Lung (tissue), 12 donors: Measurements from ENCODE around the gene MPI. TPM values are rescaled to one million over a fixed set of nuclear protein-coding genes. Genes with fewer than 3 reads are reported as not detected.
A peak's percentile ranks its signal among the peaks of the same experiment; 100 is the strongest.

ENCODE experiments used
- ATAC-seq: fragments of 200-7000 bp; cut with Tn5 transposase; one replicate; pipeline ENCODE4 v1.9.1; 2020; ENCODE audit warnings: moderate number of reproducible peaks; ENCODE audit not compliant: insufficient read depth, low FRiP score
- DNase-seq, 3 donors: peaks; one replicate each; pipeline ENCODE4 v3.0.0-alpha.2; 2013 to 2017
- H3K27ac ChIP-seq, 2 donors: one replicate each; pipeline ENCODE4 v1.5.1; 2013; ENCODE audit warnings: mild to moderate bottlenecking in 2 of 2, moderate library complexity in 2 of 2, control low read depth in 1 of 2, inconsistent platforms in 1 of 2, low read depth in 1 of 2, low read length in 1 of 2
- H3K27me3 ChIP-seq, 3 donors: one replicate each; pipeline ENCODE4 v1.5.1; 2013; ENCODE audit warnings: low read length in 2 of 3; ENCODE audit not compliant: control insufficient read depth in 3 of 3, insufficient read depth in 3 of 3
- H3K36me3 ChIP-seq, 4 donors: one replicate each; pipeline ENCODE4 v1.5.1; 2013; ENCODE audit warnings: low read length in 4 of 4, mild to moderate bottlenecking in 1 of 4, moderate library complexity in 1 of 4; ENCODE audit not compliant: control insufficient read depth in 4 of 4, insufficient read depth in 4 of 4
- H3K4me1 ChIP-seq, 5 donors: one replicate each; pipeline ENCODE4 v1.5.1; 2013; ENCODE audit warnings: low read length in 5 of 5, mild to moderate bottlenecking in 2 of 5, moderate library complexity in 1 of 5; ENCODE audit not compliant: control insufficient read depth in 5 of 5, insufficient read depth in 5 of 5
- H3K4me3 ChIP-seq: one replicate; pipeline ENCODE4 v1.5.1; 2013; ENCODE audit warnings: mild to moderate bottlenecking, control low read depth, moderate library complexity
- H3K9ac ChIP-seq, 2 donors: one replicate each; pipeline ENCODE4 v1.5.1; 2013; ENCODE audit warnings: low read length in 2 of 2, control low read depth in 1 of 2; ENCODE audit not compliant: insufficient read depth in 1 of 2
- H3K9me3 ChIP-seq, 4 donors: one replicate each; pipeline ENCODE4 v1.5.1; 2013; ENCODE audit warnings: low read length in 3 of 4, mild to moderate bottlenecking in 1 of 4, moderate library complexity in 1 of 4; ENCODE audit not compliant: control insufficient read depth in 4 of 4, insufficient read depth in 3 of 4
- WGBS, 2 donors: extraction: QIAGEN DNeasy Blood & Tissue Kit; methylation state at CpG; one replicate each; pipeline ENCODE4 v1.1.7; 2013; 5-methylcytosine and 5-hydroxymethylcytosine counted together
- polyA plus RNA-seq, 2 donors: library from polyadenylated mRNA; stranded (reverse); fragments of 200-250 nt; gene quantifications; one replicate each; pipeline ENCODE4 v1.2.1, GENCODE V29; 2013
- total RNA-seq, 2 donors: library from RNA; depleted of rRNA in 1 of 2; stranded (reverse); fragments of >200 nt in 1 of 2; gene quantifications; one replicate each; pipeline ENCODE4 v1.2.1, GENCODE V29; 2014 to 2021
- TF ChIP-seq, protein P1 (sequence below): IDR thresholded peaks from 2 replicates; pipeline ENCODE4 v1.5.1; 2012; ENCODE audit warnings: mild to moderate bottlenecking; ENCODE audit errors: control extremely low read depth, extremely low read depth
- donor health status: control.
- donor health status: control.
- donor health status: Bipolar disorder and iron deficiency.
- donor health status: healthy.
- donor health status: DM: yes; HTN: yes; CAD: no.

Gene MPI
- total and polyA plus RNA-seq, 4 donors, result 13.7 to 42.4 (median 30.1) TPM

DNA sequence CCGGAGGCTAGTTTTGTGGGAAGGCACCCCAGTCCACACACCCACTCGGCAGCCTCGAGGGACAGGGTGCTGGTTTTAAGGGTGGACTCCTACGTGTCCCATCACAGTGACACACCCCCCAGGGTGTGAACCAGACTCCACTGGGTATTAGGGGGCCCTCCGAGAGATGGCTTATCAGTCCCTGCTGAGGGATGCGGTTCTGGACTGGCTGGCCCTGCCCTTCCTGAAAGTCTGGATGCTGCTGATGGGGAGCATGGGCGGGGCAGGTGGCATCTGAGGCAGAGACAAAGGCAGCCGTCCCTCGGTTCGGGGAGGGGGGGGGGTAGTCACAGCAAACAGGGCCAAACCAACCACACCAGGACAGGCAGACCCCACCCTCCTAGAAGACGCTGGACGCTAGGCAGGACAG, 45.9 kb upstream of the MPI start:
- H3K27me3 ChIP-seq, result no peaks in the 10 kb centered on the region
- DNase-seq (peak in 1 of 3 donors; percentile 5), ATAC-seq (no peak)
- no peak overlapping the region for H3K4me3 ChIP-seq
- no peaks in the 10 kb centered on the region for H3K9me3 ChIP-seq
- no peak overlapping the region for H3K27ac ChIP-seq
- TF ChIP-seq, protein P1, sequence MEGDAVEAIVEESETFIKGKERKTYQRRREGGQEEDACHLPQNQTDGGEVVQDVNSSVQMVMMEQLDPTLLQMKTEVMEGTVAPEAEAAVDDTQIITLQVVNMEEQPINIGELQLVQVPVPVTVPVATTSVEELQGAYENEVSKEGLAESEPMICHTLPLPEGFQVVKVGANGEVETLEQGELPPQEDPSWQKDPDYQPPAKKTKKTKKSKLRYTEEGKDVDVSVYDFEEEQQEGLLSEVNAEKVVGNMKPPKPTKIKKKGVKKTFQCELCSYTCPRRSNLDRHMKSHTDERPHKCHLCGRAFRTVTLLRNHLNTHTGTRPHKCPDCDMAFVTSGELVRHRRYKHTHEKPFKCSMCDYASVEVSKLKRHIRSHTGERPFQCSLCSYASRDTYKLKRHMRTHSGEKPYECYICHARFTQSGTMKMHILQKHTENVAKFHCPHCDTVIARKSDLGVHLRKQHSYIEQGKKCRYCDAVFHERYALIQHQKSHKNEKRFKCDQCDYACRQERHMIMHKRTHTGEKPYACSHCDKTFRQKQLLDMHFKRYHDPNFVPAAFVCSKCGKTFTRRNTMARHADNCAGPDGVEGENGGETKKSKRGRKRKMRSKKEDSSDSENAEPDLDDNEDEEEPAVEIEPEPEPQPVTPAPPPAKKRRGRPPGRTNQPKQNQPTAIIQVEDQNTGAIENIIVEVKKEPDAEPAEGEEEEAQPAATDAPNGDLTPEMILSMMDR, result no peak
- H3K4me1 ChIP-seq, result peaks cover 0 to 15% (median 0%) of the 10 kb centered on the region in 5 donors
- WGBS, 2 donors, result 62 to 67% methylated on average over 12 of the region's 12 CpGs
- no peak overlapping the region for H3K9ac ChIP-seq
- peaks cover 0 to 33% (median 9%) of the 10 kb centered on the region in 4 donors for H3K36me3 ChIP-seq

DNA sequence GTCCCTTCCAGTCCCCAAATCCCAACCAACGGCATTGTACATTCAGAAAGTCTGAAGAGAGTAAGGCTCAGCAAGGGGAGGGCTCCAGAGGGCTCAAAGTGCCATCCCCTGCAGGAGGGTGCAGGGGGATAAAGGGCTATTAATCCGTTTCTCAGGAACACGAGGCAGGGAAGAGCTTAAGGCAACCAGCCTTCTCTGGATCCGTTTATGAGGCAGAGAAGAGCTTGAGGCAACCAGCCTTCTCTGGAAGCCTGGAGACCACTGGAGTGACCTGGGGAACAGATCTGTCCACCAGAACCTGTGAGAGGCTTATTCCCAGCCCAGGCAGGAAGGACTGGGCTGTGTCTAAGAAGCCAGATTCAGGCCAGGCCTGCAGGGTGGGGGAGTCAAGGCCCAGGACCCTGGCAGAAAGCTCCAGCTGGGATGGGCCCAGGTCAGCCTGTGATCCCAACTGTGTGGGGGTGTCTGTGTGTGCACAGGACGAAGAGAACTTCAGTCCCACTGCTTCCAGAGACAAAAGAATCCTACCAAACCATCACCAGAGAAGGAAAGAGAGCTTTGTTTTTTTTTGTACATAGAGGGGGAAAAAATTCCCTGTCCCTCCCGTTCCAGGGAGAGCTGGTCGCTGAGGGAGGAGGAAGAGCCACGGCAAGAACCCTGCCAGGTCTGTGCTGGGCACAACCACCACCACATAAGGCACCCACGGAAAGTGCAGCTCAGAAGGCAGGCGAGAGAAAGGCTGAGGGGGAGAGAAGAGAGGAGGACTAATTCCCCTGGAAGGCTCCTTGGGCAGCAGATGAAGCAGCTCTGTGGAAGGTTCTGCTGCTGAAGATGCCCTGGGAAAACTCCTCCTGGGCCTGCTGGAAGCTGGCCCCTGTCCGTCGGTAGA, 45.3 kb upstream of the MPI start:
- TF ChIP-seq, protein P1, result no peak
- H3K4me1 ChIP-seq, result peaks cover 0 to 15% (median 0%) of the 10 kb centered on the region in 5 donors
- H3K9ac ChIP-seq, result no peak overlapping the region
- H3K36me3 ChIP-seq, result peaks cover 0 to 27% (median 10%) of the 10 kb centered on the region in 4 donors
- H3K27ac ChIP-seq, result no peak overlapping the region
- H3K4me3 ChIP-seq, result no peak overlapping the region
- WGBS, 2 donors, result 76 to 79% methylated on average over 12 of the region's 12 CpGs
- no peaks in the 10 kb centered on the region for H3K9me3 ChIP-seq
- no peaks in the 10 kb centered on the region for H3K27me3 ChIP-seq
- ATAC-seq, result no peak
- DNase-seq, result no peak

DNA sequence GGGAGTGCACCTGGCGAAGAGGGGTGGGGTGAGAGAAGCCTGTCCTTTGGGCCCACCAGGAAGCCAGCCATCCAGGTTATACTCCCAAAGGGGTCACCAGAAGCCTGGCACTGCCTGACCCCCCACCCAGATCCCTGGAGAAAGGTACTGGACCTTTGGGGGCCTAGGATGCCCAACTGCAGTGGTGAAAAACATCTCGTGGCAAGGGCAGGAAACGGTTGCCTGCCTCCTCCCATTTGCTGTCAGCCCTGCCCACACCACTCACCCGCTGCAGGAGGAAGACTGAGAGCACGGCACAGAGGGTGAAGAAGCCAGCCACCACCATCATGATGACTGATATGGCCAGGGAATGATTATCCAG, 44.7 kb upstream of the MPI start:
- no peak for DNase-seq
- TF ChIP-seq, protein P1, result no peak
- Histone ChIP-seq H3K4me1 (peaks cover 0 to 15% (median 0%) of the 10 kb centered on the region in 5 donors), H3K27ac (no peak overlapping the region), H3K9ac (no peak overlapping the region), H3K36me3 (peaks cover 0 to 31% (median 13%) of the 10 kb centered on the region in 4 donors), H3K4me3 (no peak overlapping the region), H3K9me3 (no peaks in the 10 kb centered on the region), H3K27me3 (no peaks in the 10 kb centered on the region)
- ATAC-seq, result no peak
- 51 to 53% methylated on average over 5 of the region's 5 CpGs for WGBS, 2 donors
